Cerebellar nuclear complex (tissue), 1 donor: Measurements from ENCODE around the gene MRPL38.

Experiments
- DNase-seq, 2 experiments: peaks; one replicate each; lab custom pipeline; 2025; lab: John Stamatoyannopoulos, UW

The MRPL38 gene

DNA sequence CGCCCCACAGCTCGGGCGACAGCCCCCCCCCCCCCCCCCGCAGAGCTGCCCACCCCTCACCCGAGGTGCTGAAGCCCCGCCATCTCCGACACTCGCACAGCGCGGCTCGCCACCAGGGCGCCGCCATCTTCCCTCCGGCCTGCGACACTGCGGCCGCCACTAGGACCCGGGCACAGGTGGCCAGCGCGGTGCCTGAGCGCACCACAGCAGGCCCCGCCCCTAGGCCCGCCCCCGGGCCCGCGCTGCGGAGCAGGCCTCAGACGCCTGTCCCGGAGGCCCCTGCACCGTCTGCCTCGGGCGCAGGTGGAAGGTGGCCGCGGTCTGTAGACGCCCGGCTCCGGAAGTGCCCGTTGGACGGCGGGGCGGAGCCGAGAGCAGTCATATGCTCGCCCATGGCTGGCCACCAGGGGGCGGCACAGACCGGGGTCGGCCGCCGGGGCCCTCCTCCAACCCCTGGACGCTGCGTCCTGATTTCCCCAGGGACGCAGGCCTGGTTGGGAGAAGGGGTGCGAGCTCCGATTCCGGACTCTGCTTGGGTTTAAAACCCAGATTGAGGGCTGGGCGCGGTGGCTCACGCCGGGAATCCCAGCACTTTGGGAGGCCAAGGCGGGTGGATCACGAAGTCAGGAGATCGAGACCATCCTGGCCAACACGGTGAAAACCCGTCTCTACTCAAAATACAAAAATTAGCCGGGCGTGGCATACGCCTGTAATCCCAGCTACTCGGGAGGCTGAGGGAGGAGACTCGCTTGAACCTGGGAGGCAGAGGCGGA lies at the start of gene MRPL38:
Gene MRPL38 (minus strand): TSS at position 136 of the 773 bp plus-strand sequence. CDS start 9 bp downstream, at position 127.
- DNase-seq, result peak; percentile 49 to 80

DNA sequence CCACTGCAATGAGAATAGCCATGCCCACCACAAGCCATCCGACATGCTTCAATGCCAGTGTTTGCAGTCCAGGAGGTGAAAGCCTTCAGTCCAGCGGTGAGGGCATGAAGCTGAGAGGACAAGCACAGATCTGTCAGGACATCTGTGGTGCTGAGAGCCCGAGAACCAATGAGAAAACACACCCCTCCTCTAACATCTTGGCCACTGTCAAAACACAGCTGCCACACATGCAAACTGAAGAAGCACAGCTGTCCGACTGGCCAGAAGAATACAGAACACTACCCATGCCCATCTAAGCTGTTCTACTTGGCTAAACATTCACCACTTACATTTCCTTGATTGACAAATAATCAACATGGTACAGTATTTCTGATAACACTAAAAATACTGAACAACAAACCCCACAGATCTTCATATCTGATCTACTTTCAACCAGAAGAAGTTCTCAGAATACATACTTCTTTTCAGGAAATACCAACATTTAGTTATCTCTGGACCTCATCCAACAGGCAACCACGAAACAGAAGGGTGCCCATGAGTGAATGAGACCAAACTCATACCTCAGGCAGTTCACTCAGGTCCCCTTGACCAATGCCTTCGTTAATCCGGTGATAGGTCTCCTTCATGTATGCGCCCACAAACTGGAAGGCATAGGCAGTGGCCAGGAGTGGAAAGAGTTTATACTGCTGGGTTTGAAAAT lies 46.3 kb upstream of the MRPL38 start:
- no peak for DNase-seq

DNA sequence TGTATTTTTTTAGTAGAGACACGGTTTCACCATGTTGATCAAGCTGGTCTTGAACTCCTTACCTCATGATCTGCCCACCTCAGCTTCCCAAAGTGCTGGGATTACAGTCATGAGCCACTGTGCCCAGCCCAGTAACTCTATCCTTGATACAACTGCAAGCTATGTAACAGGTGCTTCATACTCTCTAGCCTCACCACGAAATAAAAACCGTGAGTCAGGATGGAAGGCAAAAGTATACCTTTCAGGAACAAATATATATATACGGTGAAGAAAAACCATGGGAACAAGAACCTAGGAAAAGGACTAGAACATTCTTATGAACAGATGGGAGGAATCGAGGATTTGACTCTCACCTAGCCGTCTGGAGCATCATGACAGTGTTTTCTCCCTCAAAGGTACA lies 45.7 kb upstream of the MRPL38 start:
- no peak for DNase-seq

DNA sequence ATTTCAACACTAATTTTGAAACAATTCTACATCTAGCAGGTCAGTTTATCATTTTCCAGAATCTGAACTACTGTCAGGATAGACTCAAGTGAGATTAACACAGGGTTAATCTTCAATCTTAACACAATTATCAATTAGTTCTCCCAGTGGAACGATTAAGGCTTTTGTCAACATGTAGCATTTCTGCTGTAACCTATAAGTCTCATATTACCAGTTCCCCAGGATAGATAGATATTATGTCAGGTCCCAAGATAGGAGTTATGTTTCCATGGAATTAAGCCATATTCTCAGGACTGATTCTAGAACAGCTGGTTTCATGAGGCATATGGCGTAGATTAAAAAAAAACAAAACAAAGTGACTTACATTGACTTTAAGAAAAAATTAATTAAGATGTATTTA lies 40.5 kb upstream of the MRPL38 start:
- no peak for DNase-seq

DNA sequence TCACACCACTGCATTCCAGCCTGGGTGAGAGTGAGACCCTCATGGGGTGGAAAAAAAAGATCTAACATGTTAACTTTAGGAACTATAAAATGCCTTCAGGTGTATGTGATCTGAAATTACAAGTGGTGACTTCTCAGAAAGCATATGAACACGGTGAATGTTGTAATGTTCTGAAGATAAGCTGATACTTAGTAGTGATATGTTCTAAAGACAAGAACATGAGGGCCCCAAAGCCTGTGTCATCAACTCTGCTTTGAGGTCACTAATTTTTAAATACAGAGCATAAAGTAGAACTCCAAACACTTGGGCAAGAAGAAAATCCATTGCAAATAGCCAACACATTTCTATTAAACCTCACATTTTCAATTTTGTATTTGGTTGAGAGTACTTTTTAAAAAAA lies 38.8 kb upstream of the MRPL38 start:
- DNase-seq, result no peak

DNA sequence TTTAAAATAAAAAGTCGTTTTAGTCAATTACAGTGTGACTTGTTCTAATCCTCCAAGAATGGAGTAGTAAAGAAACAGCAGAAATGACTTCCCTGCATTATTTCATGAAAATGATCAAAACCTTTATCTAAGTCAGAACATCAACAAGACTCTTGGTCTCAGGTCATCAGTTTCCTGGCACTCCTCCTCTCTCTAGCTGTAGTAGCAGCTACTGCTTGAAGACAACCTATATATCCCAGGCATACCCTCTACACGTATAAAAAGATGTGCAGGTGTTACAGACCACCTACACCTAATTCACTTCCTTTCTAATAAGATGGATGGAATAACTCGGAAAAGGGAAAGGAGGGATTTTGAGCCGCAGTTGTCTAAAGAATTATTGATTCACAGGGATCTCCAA lies 37.8 kb upstream of the MRPL38 start:
- DNase-seq, result no peak

DNA sequence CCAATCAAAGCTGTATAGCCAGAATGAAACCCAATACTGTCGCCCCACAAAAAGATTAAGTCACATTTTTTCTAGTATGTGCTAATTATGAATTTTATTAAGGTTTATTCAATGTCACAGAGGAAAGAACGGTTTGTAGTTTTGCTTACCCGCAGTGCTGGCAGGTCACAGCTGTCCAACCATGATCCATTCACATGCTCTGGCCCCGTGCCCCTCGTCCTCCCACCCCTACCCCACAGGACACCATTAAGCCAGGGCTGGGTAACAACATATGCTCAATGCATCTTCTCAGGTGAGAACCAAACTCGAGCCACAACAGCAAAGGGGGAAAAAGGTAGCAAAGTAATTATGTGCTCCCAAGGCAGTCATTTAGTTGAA lies 36.7 kb upstream of the MRPL38 start:
- no peak for DNase-seq

DNA sequence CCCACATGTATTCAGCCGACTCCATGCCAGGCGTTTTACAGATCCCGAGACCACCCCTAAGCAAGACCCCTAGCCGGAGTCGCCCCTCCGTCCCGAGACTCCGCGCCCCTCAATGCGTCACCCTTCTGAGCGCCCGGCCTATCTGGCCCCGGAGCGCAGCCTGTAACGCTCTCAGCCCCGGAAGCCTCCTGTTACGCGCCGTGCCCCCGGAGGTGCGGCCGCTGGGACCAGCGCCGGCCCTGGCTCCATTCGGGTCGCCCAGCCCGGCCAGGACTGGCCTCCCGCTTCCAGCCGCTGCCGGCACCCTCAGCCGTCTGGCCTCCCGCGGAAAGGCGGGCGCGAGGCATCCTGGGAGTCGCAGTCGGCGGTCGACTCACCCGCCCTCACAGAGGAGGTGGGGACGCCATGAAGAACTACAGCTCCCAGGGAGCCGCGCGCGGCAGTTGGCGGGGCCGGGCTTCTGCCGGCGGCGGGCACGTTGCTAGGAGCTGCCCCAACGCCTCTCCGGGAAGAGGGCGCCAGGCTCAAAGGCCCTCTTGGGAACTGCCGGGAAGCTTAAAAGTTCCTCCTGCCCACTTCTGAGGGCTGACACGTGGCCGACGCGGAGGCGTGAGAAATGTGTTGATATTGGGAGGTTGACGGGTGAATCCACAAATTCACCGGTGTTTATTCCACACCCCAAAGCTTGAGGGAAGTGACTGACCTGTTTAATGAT lies 36.2 kb upstream of the MRPL38 start, which contains the start of gene FBF1:
Gene FBF1 (minus strand): TSS at position 316 of the 715 bp plus-strand sequence. CDS start 2,893 bp downstream, outside the sequence.
- DNase-seq, result peak; percentile 76 to 82

DNA sequence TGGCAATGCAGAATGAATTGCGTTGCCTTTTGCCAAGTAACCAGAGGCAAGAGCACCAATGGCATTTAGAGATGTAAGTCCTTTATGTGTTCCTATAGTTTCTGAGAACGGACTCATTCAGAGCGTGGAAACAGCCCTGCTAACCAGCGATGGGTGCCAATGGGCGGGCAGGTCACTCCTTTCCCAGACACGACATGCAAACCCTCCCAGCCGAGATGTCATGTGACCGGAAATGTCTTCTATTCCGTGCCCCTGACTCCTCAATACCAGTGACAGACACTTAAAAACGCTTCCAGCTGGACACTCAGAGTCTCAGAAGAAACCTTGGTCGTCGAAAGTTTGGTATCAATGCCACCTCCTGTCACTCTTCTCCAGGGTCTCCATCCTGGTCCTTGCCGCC lies 33.0 kb upstream of the MRPL38 start:
- DNase-seq, result no peak

DNA sequence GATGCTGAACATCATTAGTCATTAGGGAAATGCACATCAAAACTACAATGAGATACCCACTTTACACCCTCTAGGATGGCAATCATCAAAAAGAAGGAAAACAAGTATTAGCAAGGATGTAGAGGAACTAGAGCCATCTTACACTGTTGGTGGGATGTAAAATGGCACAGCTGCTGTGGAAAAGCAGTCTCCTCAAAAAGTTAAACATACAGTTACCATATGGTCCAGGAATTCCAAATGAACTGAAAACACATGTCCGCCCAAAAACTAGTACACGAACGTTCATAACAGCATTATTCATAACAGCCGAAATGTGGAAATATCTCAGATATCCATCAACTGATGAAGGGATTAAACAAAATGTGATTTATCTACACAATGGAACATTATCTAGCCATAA lies 29.1 kb upstream of the MRPL38 start:
- DNase-seq, result no peak

DNA sequence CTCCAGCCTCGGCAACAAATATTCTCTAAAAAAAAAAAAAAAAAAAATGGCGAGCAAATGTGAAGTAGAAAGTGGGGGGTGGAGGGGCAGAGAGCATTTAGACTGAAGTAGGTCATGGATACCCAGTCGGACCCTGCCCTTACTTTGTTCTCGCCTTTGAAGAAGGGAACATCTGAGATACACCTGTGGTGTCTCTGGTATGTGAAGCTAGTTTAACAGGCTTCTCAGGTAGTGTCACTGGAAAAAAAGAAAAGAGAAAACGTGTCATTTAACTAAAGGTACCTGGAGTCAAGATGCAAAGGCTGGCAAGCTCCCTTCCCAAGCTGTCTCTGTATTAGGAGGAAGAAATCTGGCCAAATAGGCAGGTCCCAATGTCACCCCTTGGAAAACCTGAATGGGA lies 28.2 kb upstream of the MRPL38 start:
- DNase-seq, result no peak

DNA sequence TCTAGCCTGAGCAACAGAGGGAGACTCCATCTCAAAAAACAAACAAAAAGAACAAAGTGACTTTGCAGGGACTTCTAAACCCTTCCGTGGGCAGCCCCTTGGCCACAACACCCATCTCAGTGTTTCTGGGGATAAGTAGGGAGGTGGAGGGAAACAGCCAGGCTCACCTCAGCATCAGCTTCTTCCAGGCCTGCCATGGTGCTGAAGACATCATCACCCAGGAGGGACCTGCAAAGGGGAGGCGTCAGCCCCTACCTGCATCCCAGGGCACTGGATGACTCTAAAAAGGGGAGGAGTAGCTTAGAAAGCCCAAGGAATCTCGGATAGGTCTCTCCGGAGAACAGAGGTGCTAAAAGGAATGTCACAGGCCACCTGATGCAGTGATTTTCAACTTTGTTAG lies 26.4 kb upstream of the MRPL38 start:
- DNase-seq, result no peak

DNA sequence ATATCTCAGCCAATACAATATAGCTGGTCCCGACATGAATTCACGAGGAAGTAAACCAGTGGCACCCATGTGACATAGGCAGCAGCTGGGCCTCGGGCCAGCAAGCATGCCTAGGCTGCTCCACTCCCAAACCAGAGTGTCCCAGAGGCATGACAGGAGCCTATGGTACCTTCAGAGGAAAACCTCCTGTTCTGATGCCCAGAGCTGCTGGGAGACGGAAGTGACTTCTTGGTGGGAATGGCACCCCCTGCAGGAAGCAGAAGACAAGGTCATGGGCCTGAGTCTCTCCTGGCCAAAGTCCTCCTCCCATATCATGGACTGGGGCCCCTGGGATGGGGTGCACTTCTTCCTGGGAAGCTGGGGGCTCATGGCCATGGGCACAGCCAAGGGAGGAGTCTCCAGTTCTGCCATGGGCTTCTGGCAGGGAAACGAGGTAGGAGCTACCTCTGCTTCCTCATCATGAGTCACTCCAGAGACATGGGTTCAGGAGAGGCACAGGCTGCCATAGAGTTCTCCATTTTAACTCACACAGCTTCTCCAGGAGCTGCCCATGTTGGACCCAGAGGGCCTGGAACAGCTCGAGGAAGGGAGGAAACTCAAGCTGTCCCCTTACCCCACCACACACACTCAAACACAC lies 22.7 kb upstream of the MRPL38 start:
- DNase-seq, result no peak

DNA sequence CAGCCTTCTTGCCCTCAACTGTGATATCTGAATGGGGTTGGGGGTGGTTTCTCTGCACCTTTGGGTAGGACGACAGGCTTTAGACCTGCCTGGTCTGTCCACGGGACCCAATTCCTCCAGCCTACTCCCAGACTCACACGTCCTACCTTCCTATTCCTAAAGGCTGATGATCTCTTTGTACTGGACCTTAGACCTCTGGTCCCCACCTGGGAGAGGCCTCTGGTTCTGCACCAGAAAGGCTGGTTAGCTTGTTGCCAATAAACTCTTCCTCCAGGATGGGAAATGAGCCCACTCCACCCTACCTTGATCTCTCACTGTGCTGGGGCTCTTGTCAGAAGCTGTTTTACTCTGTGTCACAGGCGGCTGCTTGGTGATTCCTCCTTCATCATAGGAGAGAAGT lies 21.8 kb upstream of the MRPL38 start:
- no peak for DNase-seq

DNA sequence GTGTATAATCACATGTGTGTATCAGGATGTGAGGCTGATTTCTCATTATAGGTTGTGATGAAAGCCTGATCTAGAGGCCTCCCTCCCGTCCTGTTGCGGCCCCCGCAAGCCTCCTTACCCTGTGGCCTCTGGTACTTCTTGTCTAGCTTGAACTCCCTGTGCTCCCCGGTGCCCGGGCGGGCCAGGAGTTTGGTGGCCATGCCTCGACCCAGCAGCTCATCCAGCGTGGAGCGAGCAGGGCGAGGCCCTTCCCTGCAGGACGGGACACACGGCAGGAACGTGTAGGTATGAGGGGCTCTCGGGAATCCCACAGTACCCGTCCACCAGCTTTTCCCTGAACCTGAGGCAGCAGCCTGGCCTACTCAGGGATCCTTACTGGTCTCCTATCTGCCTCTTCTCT lies 21.2 kb upstream of the MRPL38 start:
- DNase-seq, result no peak

DNA sequence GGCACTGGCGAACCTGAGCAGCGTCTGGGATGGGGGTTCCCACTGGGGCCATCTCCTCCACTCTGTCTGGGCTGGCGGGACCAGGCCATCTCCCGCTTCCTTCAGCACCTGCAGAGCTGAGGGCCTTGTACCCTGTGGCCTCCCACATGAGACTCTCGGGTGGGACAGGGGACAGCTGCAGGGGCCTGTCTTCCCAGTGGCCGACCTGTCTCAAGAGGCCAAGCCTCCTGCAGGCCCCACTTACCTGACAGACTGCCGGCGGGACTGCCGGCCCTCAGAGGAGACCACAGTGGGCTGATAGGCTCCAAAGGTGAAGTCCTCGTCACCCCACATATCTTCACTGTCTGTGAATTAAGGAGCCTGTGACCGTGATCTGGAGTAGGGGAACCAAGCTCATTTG lies 20.4 kb upstream of the MRPL38 start:
- DNase-seq, result no peak

DNA sequence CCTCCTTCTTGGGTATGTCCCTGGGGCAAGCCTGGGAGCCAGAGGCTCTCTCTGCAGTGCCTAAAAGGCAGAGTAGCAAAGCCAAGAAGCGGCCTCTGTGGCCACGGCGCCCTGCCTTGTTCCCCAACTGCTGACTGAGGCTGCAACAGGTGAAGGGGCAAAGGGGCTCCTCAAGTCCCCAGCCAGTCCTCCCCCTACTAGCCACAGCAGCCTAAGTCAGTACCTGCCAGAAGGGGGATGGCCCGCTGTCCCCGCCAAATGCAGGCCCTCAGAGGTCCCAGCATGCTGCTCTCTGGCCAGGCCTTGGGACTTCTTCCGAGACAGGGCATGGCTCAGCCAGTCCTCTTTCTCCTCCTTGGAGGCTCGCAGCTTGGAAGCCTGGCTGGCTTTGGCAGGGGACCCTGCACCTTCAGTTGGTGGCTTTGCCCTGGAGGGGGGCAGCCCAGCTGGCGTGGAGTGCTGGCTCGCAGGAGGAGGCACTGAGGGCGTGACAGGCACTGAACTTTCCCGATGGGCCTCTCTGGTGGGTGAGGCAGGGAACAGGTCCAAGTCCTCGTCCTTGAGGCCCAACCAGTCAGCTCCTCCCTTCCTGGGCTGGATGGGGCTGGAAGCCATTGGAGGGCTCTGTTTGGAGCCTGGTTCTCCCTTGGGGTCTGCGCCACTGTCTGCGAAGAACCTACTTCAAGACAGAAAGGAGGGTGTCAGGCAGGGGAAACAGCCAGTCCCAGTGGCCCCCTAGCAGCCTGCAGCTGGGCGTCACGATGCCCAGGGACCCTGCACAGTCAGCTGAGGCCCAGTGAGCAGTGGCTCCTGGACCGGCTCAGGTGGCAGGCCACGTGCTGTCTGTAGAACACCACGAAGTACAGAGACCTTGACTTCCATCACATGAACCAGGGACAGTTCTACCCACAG lies 18.5 kb upstream of the MRPL38 start:
- no peak for DNase-seq

DNA sequence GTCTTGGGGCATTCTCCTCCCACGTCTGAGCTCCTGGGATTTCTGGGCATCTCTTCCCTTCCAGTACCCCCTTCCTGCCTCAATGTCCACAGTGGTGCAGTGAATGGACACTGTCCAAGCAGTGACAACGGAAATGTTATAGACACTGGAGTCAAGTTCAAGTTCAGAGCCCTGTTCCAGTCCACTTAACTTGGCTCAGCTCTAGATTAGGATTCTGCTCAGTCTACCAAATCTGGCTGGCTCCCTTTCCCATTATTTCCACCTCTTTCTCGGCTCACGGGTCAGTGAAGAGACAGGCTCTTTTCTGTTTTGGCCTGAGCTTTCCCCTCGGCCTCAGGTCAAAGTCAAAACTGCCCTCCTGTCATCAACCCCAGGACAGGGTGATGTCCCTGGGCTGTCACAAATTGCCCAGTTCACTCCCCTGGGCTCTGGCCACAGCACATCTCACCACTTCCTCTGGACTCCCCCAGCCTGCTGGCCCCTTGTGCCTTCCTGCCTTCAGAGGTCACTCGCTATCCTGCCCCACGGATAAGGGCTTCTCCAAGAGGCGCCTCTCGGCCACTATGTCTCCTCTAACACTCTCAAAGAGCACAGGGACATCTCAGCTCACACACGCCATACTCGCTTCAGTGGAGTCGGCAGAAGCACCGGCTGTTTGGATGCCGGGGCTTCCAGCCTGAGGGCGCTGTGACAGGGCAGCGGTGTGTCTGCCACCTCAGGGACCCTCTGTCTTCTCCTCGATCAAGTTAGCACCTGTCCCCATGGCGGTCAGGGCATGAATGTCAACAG lies 17.7 kb upstream of the MRPL38 start:
- DNase-seq, result no peak

DNA sequence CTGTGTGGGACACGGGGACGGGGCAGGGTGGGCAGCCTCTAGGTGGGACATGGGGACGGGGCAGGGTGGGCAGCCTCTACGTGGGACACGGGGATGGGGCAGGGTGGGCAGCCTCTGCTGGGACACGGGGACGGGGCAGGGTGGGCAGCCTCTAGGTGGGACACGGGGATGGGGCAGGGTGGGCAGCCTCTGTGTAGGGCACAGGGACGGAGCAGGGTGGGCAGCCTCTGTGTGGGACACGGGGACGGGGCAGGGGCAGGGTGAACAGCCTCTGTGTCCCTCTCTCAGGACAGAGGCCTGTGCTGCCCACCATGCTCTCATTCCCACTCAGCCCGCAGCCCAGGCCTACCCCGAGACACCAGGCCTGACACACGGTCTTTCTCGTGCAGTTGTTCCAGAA lies 16.9 kb upstream of the MRPL38 start:
- DNase-seq, result no peak

DNA sequence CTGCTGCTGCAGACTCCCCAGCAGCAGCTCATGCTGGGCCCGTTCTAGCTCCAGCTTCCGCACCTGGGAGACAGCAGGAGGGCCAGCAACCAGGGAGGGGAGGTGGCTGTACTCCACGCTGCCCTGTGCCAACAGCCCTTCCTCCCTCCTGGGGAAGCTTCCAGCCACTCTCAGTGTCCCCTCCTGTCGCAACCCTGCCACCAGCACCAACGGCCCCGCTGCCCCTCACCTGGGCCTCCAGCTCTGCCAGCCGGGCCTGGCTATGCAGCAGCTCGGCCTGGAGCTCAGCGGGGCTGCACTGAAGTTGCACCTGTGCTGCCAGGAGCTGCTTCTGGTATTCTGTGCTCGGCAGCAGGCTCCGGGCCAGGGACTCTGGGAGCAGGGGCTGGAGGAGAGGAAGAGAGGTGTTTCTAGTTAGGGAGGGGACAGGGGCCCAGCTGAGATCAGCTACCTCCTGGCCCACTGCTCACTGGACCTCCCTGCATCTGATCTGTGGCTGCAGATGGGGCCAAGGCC lies 15.4 kb upstream of the MRPL38 start:
- peak in 1 of 2 experiments; percentile 21 for DNase-seq
